IMR-90 (cell line): ENCODE measurements around the gene PCDHGB7. TPM values are rescaled to one million over a fixed set of nuclear protein-coding genes. Genes with fewer than 3 reads are reported as not detected.
"Not testable (repeated sequence)": the region's sequence is repeated elsewhere in the genome, so short reads cannot be mapped to it uniquely, and the experiment has no call there.

Experiments used
- ATAC-seq: fragments of 200-7000 bp; cut with Tn5 transposase; 2 replicates; pipeline ENCODE4 v1.9.1; 2020; ENCODE audit warnings: low read depth, mild to moderate bottlenecking, moderate library complexity
- Bru-seq: library from RNA; stranded (reverse); fragments of 400-500 nt; gene quantifications from one replicate; lab custom pipeline; 2021; lab: Mats Ljungman, UMichigan
- BruChase-seq, 2 experiments: library from RNA; stranded (reverse); fragments of 400-500 nt; gene quantifications; one replicate each; lab custom pipeline; 2021; lab: Mats Ljungman, UMichigan
- BruUV-seq: library from RNA; stranded (reverse); fragments of 400-500 nt; replicated peaks from 2 replicates; lab custom pipeline; 2021; lab: Mats Ljungman, UMichigan
- CTCF ChIA-PET: fragments of 300-600 bp; formaldehyde crosslinking; extraction: SDS; loops from one replicate; lab custom pipeline; 2021; ENCODE audit warnings: antibody characterized with exemption; lab: Yijun Ruan, JAX
- POLR2A ChIA-PET: fragments of 300-600 bp; sonication (Branson Sonifier 250); formaldehyde crosslinking; loops from one replicate; lab custom pipeline; 2022; ENCODE audit warnings: antibody characterized with exemption; ENCODE audit not compliant: unreplicated experiment; lab: Charles Lee
- DNase-seq: peaks from one replicate; pipeline ENCODE4 v3.0.0; 2013
- H2AFZ ChIP-seq: replicated peaks from 2 replicates; pipeline ENCODE3; 2013; ENCODE audit warnings: low read length, mild to moderate bottlenecking; ENCODE audit not compliant: poor library complexity
- H2AK5ac ChIP-seq: 2 replicates; pipeline ENCODE4 v1.6.1; 2013; ENCODE audit warnings: low read depth, low read length, inconsistent platforms
- H2AK9ac ChIP-seq: replicated peaks from 2 replicates; pipeline ENCODE3; 2013; ENCODE audit warnings: mild to moderate bottlenecking, low read depth, low read length, moderate library complexity; ENCODE audit not compliant: poor library complexity
- H2BK120ac ChIP-seq: 2 replicates; pipeline ENCODE4 v1.6.1; 2013; ENCODE audit warnings: low read depth, low read length, inconsistent platforms
- H2BK15ac ChIP-seq: 3 replicates; pipeline ENCODE4 v1.6.1; 2013; ENCODE audit warnings: low read depth, low read length, inconsistent platforms
- H2BK20ac ChIP-seq: 2 replicates; pipeline ENCODE4 v1.6.1; 2013; ENCODE audit warnings: low read depth, mild to moderate bottlenecking, inconsistent platforms, low read length, moderate library complexity
- H2BK5ac ChIP-seq: 2 replicates; pipeline ENCODE4 v1.6.1; 2013; ENCODE audit warnings: mild to moderate bottlenecking, low read depth, low read length, inconsistent platforms; ENCODE audit not compliant: poor library complexity, severe bottlenecking
- H3K14ac ChIP-seq: replicated peaks from 2 replicates; pipeline ENCODE4 v1.6.1; 2013; ENCODE audit warnings: low read depth, low read length, inconsistent platforms
- H3K18ac ChIP-seq: 2 replicates; pipeline ENCODE4 v1.6.1; 2013; ENCODE audit warnings: low read depth, low read length, control low read depth
- H3K23ac ChIP-seq: 2 replicates; pipeline ENCODE4 v1.6.1; 2013; ENCODE audit warnings: low read depth, low read length, inconsistent platforms
- H3K27ac ChIP-seq: 2 replicates; pipeline ENCODE4 v1.5.1; 2013; ENCODE audit warnings: mild to moderate bottlenecking, control low read depth, low read length; ENCODE audit not compliant: insufficient read depth
- H3K27me3 ChIP-seq: 2 replicates; pipeline ENCODE4 v1.6.1; 2013; ENCODE audit warnings: low read length; ENCODE audit not compliant: control insufficient read depth, insufficient read depth
- H3K36me3 ChIP-seq: 2 replicates; pipeline ENCODE4 v1.6.1; 2013; ENCODE audit warnings: low read length, mixed read lengths; ENCODE audit not compliant: control insufficient read depth, insufficient read depth
- H3K4ac ChIP-seq: 2 replicates; pipeline ENCODE4 v1.6.1; 2013; ENCODE audit warnings: low read depth, low read length, inconsistent platforms
- H3K4me1 ChIP-seq: 2 replicates; pipeline ENCODE4 v1.6.1; 2013; ENCODE audit warnings: low read length, mixed read lengths; ENCODE audit not compliant: control insufficient read depth, insufficient read depth
- H3K4me2 ChIP-seq: 2 replicates; pipeline ENCODE4 v1.6.1; 2013; ENCODE audit warnings: low read depth, mild to moderate bottlenecking, control low read depth, low read length, moderate library complexity
- H3K4me3 ChIP-seq: 2 replicates; pipeline ENCODE4 v1.5.1; 2013; ENCODE audit warnings: low read depth, mild to moderate bottlenecking, control low read depth, low read length, moderate library complexity; ENCODE audit not compliant: insufficient read depth
- H3K56ac ChIP-seq: 2 replicates; pipeline ENCODE4 v1.6.1; 2013; ENCODE audit warnings: low read length, inconsistent platforms; ENCODE audit not compliant: insufficient read depth; ENCODE audit errors: extremely low read depth
- H3K79me1 ChIP-seq, 2 experiments: 2 replicates each; pipeline ENCODE4 v1.6.1; 2013; ENCODE audit warnings: low read length in 2 of 2, inconsistent platforms in 1 of 2, low read depth in 1 of 2
- H3K9ac ChIP-seq: 2 replicates; pipeline ENCODE4 v1.6.1; 2013; ENCODE audit warnings: low read depth, low read length, control low read depth
- H3K9me1 ChIP-seq: 2 replicates; pipeline ENCODE4 v1.6.1; 2013; ENCODE audit warnings: low read length, inconsistent platforms; ENCODE audit not compliant: insufficient read depth
- H3K9me3 ChIP-seq: 2 replicates; pipeline ENCODE4 v1.6.1; 2013; ENCODE audit warnings: low read length; ENCODE audit not compliant: control insufficient read depth, insufficient read depth
- H4K20me1 ChIP-seq: 2 replicates; pipeline ENCODE4 v1.6.1; 2013; ENCODE audit warnings: low read length, inconsistent platforms; ENCODE audit not compliant: insufficient read depth
- H4K5ac ChIP-seq: 2 replicates; pipeline ENCODE4 v1.6.1; 2013; ENCODE audit warnings: mild to moderate bottlenecking, low read depth, low read length, control low read depth
- H4K8ac ChIP-seq, 2 experiments: 2 replicates each; pipeline ENCODE4 v1.6.1; 2013; ENCODE audit warnings: low read depth in 2 of 2, low read length in 2 of 2, control low read depth in 1 of 2, inconsistent platforms in 1 of 2
- H4K91ac ChIP-seq: 2 replicates; pipeline ENCODE4 v1.6.1; 2013; ENCODE audit warnings: low read depth, low read length, inconsistent platforms; ENCODE audit not compliant: insufficient read depth
- CTCF ChIP-seq: conservative IDR thresholded peaks from 2 replicates; pipeline ENCODE4 v1.5.1; 2012; ENCODE audit warnings: mild to moderate bottlenecking, low read depth, low read length, improper control_type of control experiment
- RAD21 ChIP-seq: IDR thresholded peaks from 2 replicates; pipeline ENCODE4 v1.6.1; 2012; ENCODE audit warnings: low read length, improper control_type of control experiment
- SMC3 ChIP-seq: fragments of 150-350 bp; IDR thresholded peaks from 2 replicates; pipeline ENCODE4 v1.6.1; 2016; ENCODE audit warnings: low read depth, mild to moderate bottlenecking, antibody characterized with exemption, low read length, moderate library complexity
- WGBS, 2 experiments: methylation state at CpG; one replicate each; pipeline versions ENCODE4 v1.1.5 to v1.1.7; 2013; ENCODE audit warnings: missing lambda C conversion rate in 2 of 2; ENCODE audit not compliant: insufficient read length in 1 of 2; ENCODE audit errors: extremely low coverage in 2 of 2; 5-methylcytosine and 5-hydroxymethylcytosine counted together
- dilution Hi-C: fragments of 300-500 bp; cut with HindIII; formaldehyde crosslinking; loops from one replicate; pipeline ENCODE4 v1.14.3; 2018; ENCODE audit warnings: low sequenced_read_pairs; ENCODE audit not compliant: unreplicated experiment
- in situ Hi-C: fragments of 300-500 bp; cut with MboI; formaldehyde crosslinking; loops from 3 replicates; pipeline ENCODE4 v1.14.3; 2019; ENCODE audit warnings: low sequenced_read_pairs, inconsistent platforms, mixed read lengths
- intact Hi-C: fragments of 100-400 bp; cut with micrococcal nuclease; formaldehyde crosslinking; loops from 2 replicates; pipeline ENCODE4 v1.10.0; 2022
- long read RNA-seq: library from polyadenylated mRNA; unstranded; transcript quantifications from one replicate; pipeline ENCODE4 v2.0.0, GENCODE V29; 2021; ENCODE audit not compliant: unreplicated experiment
- polyA plus RNA-seq, 3 experiments: library from polyadenylated mRNA; depleted of rRNA; stranded (reverse); fragments of >200 nt; gene quantifications; 2 replicates each; pipeline ENCODE4 v1.2.3, GENCODE V29; 2012; ENCODE audit warnings: low replicate concordance in 1 of 3
- total RNA-seq: library from RNA; depleted of rRNA; stranded (reverse); fragments of >200 nt; gene quantifications from 2 replicates; pipeline ENCODE4 v1.2.3, GENCODE V29; 2012; rRNA removed

Gene PCDHGB7
- total RNA-seq = 5.8 and 6.3 TPM in 2 replicates
- 7.4 and 8.1 TPM in 2 replicates for polyA plus RNA-seq (2012; rRNA removed)
- polyA plus RNA-seq (2012; cell fraction: cytosol; rRNA removed) = 3.2 and 7.1 TPM in 2 replicates
- 5.6 and 6.1 TPM in 2 replicates for polyA plus RNA-seq (2012; cell fraction: nucleus; rRNA removed; ENCODE audit: low replicate concordance)
- percentile 83 among the genes with signal in this experiment for Bru-seq, nascent RNA
- percentile 90 among the genes with signal in this experiment for BruChase-seq, experiment 1, labeled RNA remaining after a 6-hour chase
- BruChase-seq, experiment 2, labeled RNA remaining after a 2-hour chase = percentile 94 among the genes with signal in this experiment
- long read RNA-seq, full-length matches to known transcripts = 3 of 3 reads
- long read RNA-seq, partial matches to known transcripts = 0 of 3 reads
- long read RNA-seq, other reads (novel, unspliced or antisense) = 0 of 3 reads

GRCh38 chr5:141417494-141418172 is at the start of gene PCDHGB7:
TSS of gene PCDHGB7 (plus strand) at chr5:141417677. CDS start at chr5:141417860, 183 bp downstream.
- H2BK5ac ChIP-seq, H2BK15ac ChIP-seq, H3K9me1 ChIP-seq, H4K20me1 ChIP-seq, H2BK120ac ChIP-seq, H3K9ac ChIP-seq, H4K8ac ChIP-seq, H3K4ac ChIP-seq, H4K91ac ChIP-seq, H2AK9ac ChIP-seq, H3K18ac ChIP-seq, H3K14ac ChIP-seq, BruUV-seq, H3K27me3 ChIP-seq, H3K23ac ChIP-seq, H3K56ac ChIP-seq, dilution Hi-C loops, H2BK20ac ChIP-seq, H3K27ac ChIP-seq, H3K4me1 ChIP-seq, H4K5ac ChIP-seq, POLR2A ChIA-PET: not testable (repeated sequence)
- WGBS, 2 experiments = 23% methylated on average over 7 of the region's 47 CpGs; no CpG with 5 or more reads in 1 of the 2 experiments
- peaks cover 20 to 24% of the 10 kb centered on the region in 2 experiments for H3K79me1 ChIP-seq
- H2AFZ ChIP-seq = peak within 1 kb of the TSS; percentile 76
- peak within 1 kb of the TSS; percentile 71 for H3K4me2 ChIP-seq
- DNase-seq (peak; percentile 79), ATAC-seq (peak; percentile 89)
- CTCF ChIA-PET = interaction anchor here (0.6 to 3.8 kb wide), 12 partner anchors 12 to 209 kb away, joined by 3 to 34 read pairs (median 4); partner anchors contain the start of gene PCDHGA12
- H2AK5ac ChIP-seq = peak within 1 kb of the TSS; percentile 16; the same call in 1 of the 2 replicates
- in situ Hi-C loops = loop anchor here (5.0 kb wide), 1 partner anchor 145 kb away; no protein-coding TSS in a partner anchor
- H3K36me3 ChIP-seq = peaks cover 31% of the 10 kb centered on the region
- intact Hi-C loops = loop anchor here (1.0 to 5.0 kb wide), 3 partner anchors 60 to 143 kb away; partner anchors contain the start of gene PCDHGC3
- peaks cover 56% of the 10 kb centered on the region for H3K9me3 ChIP-seq
- H3K4me3 ChIP-seq = peak within 1 kb of the TSS; percentile 44
- TF ChIP-seq RAD21 (peak; percentile 84), SMC3 (peak; percentile 70), CTCF (peak; percentile 77)
